Astrocyte of the spinal cord (primary cell): Measurements from ENCODE around the gene NEDD4L.
A peak's percentile ranks its signal among the peaks of the same experiment; 100 is the strongest.

Source experiments
- DNase-seq: peaks from one replicate; pipeline ENCODE4 v3.0.0; 2011; ENCODE audit warnings: low read depth, low spot score
- H3K4me3 ChIP-seq: 2 replicates; pipeline ENCODE4 v1.5.1; 2011; ENCODE audit warnings: low read depth, mild to moderate bottlenecking, low read length, moderate library complexity
- CTCF ChIP-seq: IDR thresholded peaks from 2 replicates; pipeline ENCODE4 v1.5.1; 2012; ENCODE audit warnings: low read depth, mild to moderate bottlenecking, low read length, inconsistent platforms
- in situ Hi-C: cut with HindIII; loops from 2 replicates; pipeline ENCODE4 v1.10.0; 2017; ENCODE audit warnings: low sequenced_read_pairs

NEDD4L gene

GRCh38 chr18:58186258-58186948, 142.4 kb downstream of the NEDD4L start:
- TF ChIP-seq CTCF = no peak
- no peak overlapping the region for H3K4me3 ChIP-seq
- in situ Hi-C loops = no loop called here
- peak; percentile 82 for DNase-seq

GRCh38 chr18:58187674-58188073, 143.6 kb downstream of the NEDD4L start:
- no peak for DNase-seq
- in situ Hi-C loops = no loop called here
- H3K4me3 ChIP-seq = no peak overlapping the region

GRCh38 chr18:58188996-58189395, 145.0 kb downstream of the NEDD4L start:
- DNase-seq = no peak
- in situ Hi-C loops = no loop called here
- H3K4me3 ChIP-seq = no peak overlapping the region
- TF ChIP-seq CTCF = no peak

More at GRCh38 chr18:58187674-58188073, 143.6 kb downstream of the NEDD4L start:
- no peak for TF ChIP-seq CTCF

GRCh38 chr18:58190842-58191530, 147.0 kb downstream of the NEDD4L start:
- no peak for TF ChIP-seq CTCF
- DNase-seq = no peak
- in situ Hi-C loops = no loop called here
- no peak overlapping the region for H3K4me3 ChIP-seq

- no peak for TF ChIP-seq CTCF
- in situ Hi-C loops = no loop called here
- H3K4me3 ChIP-seq = no peak overlapping the region
- DNase-seq = no peak
These were observed 147.6 kb downstream of the NEDD4L start for GRCh38 chr18:58191626-58192025.

GRCh38 chr18:58192519-58192918, 148.5 kb downstream of the NEDD4L start:
- no peak for TF ChIP-seq CTCF
- no peak overlapping the region for H3K4me3 ChIP-seq
- DNase-seq = no peak
- in situ Hi-C loops = no loop called here
